Left colon (tissue), 2 donors: ENCODE measurements around the gene UNC5B. TPM values are rescaled to one million over a fixed set of nuclear protein-coding genes. Genes with fewer than 3 reads are reported as not detected.
A peak's percentile ranks its signal among the peaks of the same experiment; 100 is the strongest.

Experiments used
- ATAC-seq: fragments of 200-7000 bp; cut with Tn5 transposase; one replicate; pipeline ENCODE4 v1.9.1; 2020; ENCODE audit warnings: mild to moderate bottlenecking, moderate library complexity
- DNase-seq, 2 donors: peaks; one replicate each; pipeline ENCODE4 v3.0.0-alpha.2; 2020
- intact Hi-C, 2 donors: fragments of 100-400 bp; cut with DNase I in 1 of 2; cut with micrococcal nuclease in 1 of 2; formaldehyde crosslinking; loops; one replicate each; pipeline versions ENCODE4 v1.11.2 to v1.14.0; 2022; cut with DNase I, micrococcal nuclease
- total RNA-seq, 2 donors: library from RNA; stranded (reverse); fragmentation: NEBNext Ultra II Directional; extraction: Animal tissue kit (Norgen Biotek cat#: 25700); gene quantifications; one replicate each; pipeline ENCODE4 v1.2.1, GENCODE V29; 2021
- donor health status: DM: no; HTN: no; CAD: no.
- donor health status: DM: yes; HTN: yes; CAD: no.

UNC5B gene
- total RNA-seq, 2 donors from 2014 or later, result 19.4 to 32.4 TPM

DNA sequence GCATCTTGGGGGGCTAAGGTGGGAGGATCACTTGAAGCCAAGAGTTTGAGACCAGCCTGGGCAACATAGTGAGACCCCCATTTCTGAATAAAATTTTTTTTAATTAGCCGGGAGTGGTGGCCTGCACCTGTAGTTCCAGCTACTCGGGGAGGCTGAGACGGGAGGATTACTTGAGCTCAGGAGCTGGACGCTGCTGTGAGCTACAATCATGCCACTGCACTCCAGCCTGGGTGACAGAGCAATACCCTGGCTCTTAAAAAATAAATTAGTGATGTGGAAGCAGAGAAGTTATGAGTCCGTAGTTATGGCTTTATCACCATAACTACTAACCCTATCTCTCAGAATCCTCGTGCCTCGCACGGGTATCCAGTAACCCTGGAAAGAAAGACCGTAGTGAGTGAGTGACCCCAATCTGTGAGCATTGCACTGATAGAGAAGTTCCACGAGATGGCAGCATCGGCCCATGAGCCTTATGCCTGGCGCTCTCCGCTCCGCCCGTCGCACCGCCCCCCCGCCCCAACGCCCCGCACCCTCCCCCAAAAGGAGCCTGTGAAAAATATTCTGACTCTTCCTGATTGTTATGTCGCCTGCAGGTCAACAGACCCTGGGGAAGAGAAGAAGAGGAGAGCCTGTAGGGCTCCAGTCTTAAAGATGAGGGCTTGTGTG lies 101.8 kb downstream of the UNC5B start:
- intact Hi-C loops, result loop anchor here (5.0 to 10.0 kb wide), 2 partner anchors 253 to 501 kb away; no protein-coding TSS in a partner anchor
- DNase-seq (peak in 1 of 2 donors; percentile 54), ATAC-seq (peak; percentile 38)

DNA sequence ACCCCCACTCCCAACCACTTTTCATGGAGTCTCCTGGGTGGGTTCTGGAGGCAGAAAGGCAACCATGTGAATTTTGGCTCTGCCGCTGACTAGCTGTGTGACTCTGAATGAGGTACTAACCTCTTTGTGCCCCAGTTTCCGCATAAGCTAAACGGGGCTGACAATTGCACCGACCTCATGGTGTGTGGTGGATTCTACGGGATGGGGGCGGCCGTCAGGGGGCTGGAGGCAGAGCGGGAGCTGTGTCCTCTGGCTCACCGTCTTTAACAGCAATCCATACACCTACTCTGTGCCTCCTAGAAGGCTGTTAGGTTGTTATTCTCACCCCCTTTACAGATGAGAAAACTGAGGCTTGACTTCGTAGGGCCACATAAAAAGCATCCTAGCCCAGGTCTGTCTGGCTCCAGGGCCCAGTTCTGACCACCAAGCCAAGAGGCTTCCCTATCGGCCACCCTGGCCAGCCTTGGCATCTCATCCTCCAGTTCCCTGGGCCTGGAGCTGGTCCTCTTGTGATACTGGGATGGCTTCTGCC lies 102.4 kb downstream of the UNC5B start:
- intact Hi-C loops, result loop anchor here (5.0 to 10.0 kb wide), 3 partner anchors 253 to 500 kb away; no protein-coding TSS in a partner anchor
- ATAC-seq (no peak), DNase-seq (no peak)

DNA sequence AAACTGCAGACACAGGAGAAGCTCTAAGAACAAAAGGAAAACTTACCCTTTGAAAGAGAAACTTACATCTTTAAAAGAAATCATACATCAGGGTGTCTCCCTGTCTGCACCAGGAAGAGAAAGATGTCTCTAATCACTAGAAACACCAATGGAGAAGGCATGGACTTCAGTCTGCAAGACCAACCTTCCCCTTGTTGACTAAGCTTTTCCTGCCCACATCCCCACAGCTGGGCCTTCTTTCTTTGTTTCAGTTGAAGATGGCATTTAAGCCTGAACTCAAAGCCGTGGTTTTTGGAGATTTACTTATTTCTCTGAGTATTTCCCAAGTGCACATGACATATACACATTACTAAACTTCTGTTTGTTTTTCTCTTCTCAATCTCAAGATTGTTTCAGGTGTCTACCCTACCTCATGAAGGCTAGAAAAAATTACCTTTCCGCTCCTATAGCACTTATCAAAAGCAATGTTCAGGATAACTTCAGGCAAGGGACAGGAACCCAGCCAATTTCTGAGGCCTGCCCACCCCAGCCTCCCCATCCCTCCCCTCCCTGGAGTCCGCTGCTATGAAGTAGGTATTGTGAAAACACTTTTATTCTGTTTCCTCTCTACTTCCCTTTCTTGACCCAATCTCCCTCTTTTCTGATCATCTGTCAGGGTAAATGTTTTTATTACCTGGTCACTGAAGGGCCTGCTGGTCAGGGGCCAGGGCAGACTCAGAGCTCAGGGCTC lies 103.9 kb downstream of the UNC5B start:
- ATAC-seq, result no peak
- no peak for DNase-seq
- intact Hi-C loops, result loop anchor here (5.0 to 10.0 kb wide), 2 partner anchors 381 to 499 kb away; no protein-coding TSS in a partner anchor

DNA sequence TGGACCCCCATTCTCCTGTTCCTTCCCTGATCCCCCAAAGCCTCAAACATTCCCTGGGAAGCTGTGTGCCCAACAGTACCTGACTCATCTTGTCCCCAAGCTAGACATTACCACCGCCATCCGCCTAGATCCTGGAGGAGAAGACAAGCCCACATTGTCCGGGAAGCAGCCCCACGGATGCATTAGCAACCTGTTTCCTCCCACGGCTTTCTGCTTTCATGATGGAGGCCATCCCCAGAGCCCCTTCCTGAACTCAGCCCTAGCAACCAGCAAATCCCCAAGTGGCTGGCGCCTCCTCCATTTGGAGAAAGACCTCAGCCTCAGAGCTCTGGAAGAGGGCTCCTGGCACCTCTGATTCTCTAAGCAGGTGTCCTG lies 104.4 kb downstream of the UNC5B start:
- intact Hi-C loops, result loop anchor here (5.0 to 10.0 kb wide), 2 partner anchors 381 to 498 kb away; no protein-coding TSS in a partner anchor
- DNase-seq, result no peak
- no peak for ATAC-seq

DNA sequence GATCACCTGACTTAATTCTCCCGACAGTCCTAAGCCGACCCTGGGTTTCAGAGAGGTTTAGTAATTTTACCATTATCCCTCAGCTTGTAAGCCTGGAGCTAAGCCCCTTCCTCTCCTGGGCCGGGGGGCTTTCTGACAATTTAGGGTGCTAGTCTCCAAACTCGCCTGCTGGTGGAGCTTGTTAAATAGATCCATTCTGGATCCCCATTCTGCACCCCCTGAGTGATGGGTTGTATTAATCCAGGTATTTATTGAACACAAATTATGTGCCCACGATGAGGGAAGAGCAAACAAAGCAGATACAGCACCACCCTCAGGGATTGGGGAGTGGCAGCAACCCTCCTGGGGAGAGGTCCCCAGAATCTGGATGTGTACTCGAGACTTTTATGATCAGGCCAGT lies 105.4 kb downstream of the UNC5B start:
- intact Hi-C loops, result loop anchor here (5.0 to 10.0 kb wide), 2 partner anchors 380 to 497 kb away; no protein-coding TSS in a partner anchor
- ATAC-seq, result no peak
- no peak for DNase-seq

DNA sequence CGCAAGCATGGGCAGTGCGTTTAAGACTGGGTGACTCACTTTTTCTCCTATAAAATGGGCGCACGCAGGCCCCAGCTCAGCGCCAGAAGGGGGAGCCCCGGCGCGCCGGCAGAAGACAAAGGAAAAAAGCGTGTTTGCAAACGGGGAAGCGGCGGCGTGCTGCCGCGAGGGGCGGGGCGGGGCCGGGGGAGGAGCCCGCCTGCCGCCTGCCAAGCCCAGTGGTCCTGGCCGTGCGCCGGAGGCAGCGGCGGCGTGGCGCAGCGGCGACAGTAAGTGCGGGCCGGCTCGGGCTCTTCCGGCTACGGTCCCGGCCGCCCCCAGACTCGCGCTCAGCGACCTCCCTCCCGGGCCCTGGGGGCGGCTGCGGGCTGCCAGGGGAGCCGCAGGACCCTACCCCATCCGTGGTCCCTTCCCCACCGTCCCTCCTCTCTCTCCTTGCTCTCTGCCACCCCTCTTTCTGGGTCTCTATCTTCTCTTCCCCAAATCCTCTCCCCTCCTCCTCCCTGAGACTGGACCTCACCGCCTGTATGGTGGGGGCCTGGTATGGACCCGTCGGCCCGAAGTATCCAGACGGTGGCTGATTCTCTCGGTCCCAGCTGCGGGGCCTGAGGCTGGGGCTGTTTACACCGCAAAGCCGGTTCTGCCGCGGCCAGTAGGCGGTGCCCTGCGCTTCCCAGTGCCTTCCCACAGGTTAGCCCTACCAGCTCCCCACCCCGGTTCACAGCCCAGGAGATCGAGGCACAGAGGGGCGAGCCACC lies 106.9 kb downstream of the UNC5B start, which contains the start of gene SLC29A3:
Gene SLC29A3 (plus strand): TSS at position 218 of the 758 bp plus-strand sequence. CDS start 51 bp downstream, at position 269.
- ATAC-seq (peak; percentile 92), DNase-seq (peak; percentile 84 to 90)
- intact Hi-C loops, result loop anchor here (5.0 to 10.0 kb wide), 2 partner anchors 378 to 496 kb away; no protein-coding TSS in a partner anchor

DNA sequence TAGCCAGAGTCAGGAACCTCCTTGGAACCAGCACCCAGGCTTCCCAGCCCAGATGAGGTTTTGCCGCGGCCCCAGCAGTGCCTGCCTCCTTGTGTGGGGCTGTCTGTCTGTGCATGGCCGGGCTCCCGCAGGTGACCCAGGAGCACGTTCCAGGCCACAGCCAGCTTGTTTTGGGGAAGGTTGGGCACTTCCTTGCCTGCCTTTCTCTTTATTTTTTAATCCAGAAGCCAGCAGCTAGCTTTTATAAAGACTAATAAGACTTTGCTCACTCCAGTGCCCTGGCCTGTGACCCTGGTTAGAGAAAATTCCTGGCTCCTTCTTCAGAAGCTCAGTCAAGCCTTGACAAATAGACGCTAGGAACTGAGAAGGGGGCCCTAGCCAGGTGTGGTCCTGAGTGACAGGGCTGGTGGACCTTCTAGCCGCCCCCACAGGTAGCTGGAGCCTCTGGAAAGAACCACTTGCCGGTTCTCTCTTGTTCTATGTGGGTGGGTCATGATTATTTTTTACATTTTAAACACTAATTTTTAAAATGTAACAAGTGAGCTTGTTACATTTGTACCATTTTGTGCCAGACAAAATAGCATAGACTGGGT lies 107.5 kb downstream of the UNC5B start:
- ATAC-seq, result no peak
- intact Hi-C loops, result loop anchor here (5.0 to 10.0 kb wide), 3 partner anchors 377 to 495 kb away; no protein-coding TSS in a partner anchor
- no peak for DNase-seq

DNA sequence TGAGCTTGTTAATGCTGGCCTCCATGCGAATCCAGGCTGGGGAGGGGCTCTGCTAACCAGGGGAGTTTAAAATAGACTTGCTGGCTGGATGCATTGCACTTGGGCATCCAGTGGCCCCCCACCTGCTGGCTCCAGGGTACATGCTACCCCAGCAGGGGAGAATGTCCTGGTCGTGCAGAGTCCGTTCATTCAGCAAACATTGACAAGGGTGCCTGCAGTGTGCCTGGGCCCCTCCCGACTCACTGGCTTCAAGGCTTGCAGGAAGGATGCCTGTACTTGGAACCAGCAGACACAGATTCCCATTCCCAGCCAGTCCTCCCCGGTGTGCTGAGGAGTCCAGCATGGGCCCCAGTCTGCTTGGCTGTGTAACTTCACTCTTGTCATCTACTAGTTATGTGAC lies 108.2 kb downstream of the UNC5B start:
- DNase-seq (no peak), ATAC-seq (no peak)
- intact Hi-C loops, result loop anchor here in 1 of 2 donors (10.0 kb wide), 1 partner anchor 384 kb away; no protein-coding TSS in a partner anchor

DNA sequence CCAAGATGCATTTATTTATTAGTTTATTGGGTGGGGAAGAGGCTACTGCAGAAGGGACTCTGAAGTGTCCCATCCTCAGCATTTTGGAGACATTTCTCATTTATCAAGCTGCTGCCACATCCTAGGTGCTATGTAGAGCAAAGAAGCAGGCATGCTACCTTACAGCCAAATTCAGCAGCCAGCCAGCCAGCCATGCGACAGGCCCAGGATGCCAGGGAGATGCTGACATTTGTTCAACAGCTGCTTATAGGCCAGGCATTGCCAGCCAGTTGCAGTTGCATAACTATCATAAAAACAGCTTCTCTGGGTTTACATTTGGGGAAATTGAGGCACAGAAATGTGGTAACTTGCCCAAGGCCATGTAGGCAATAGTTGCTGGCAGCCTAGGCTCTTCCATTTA lies 109.0 kb downstream of the UNC5B start:
- intact Hi-C loops, result loop anchor here in 1 of 2 donors (10.0 kb wide), 1 partner anchor 383 kb away; no protein-coding TSS in a partner anchor

DNA sequence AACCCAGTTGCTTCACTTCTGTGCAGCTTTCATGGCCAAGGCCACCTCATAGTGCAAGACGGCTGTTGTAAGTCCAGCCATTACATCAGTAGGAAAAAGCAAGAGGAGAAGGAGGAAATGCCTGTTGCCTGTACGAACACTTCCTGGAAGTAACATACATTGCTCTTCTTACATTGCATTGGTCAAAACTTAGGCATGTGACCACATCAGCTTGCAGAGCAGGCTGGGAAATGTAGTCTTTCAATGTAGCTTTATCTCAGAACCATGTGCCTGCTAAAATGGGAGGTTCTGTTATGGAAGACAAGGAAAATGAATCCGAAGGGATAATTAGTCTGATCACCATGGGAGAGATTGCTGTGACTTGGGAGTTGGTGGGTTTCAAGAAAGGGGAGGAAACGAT lies 111.0 kb downstream of the UNC5B start:
- DNase-seq (no peak), ATAC-seq (no peak)
- intact Hi-C loops, result loop anchor here in 1 of 2 donors (10.0 kb wide), 1 partner anchor 381 kb away; no protein-coding TSS in a partner anchor

More for the DNA sequence above, 109.0 kb downstream of the UNC5B start:
- ATAC-seq, result no peak
- no peak for DNase-seq

DNA sequence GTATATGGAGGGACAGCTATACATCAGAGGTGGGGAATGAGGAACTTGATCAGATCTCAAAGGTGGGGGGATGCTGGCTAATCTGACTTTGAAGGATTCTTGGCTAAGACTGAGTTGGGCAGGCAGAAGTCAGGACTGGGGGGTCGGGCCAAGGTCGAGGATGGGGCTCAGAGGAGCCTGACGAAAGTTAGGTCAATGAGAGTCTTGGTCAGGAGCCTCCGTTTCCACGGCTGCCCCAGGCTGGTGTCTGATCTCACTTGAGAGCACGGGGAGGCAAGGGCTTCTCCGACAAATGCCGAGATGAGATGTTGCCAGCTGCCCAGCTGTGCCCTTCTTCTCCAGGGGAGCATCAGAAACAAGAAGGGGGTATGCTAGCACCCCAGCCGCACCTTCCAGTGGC lies 112.4 kb downstream of the UNC5B start:
- intact Hi-C loops, result loop anchor here in 1 of 2 donors (10.0 kb wide), 1 partner anchor 380 kb away; no protein-coding TSS in a partner anchor
- ATAC-seq, result no peak
- no peak for DNase-seq

DNA sequence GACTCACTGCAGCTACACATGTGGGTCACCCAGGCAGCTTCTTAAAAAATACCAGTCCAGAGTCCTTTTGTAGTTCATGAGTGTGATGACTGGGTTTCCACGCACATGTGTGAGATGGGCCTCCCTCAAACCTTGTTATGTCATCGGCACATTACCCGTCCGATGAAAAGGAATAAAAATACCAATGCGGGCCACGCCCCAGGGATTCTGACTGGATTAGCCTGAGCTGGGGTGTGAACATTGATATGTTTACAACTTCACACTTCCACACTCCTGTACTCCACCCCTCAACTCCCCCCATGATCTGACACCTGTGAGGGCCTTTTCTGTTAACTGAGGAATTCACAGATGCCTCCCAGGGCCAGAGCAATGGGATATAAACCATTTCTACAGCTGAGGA lies 112.9 kb downstream of the UNC5B start:
- DNase-seq, result no peak
- intact Hi-C loops, result loop anchor here in 1 of 2 donors (10.0 kb wide), 1 partner anchor 380 kb away; no protein-coding TSS in a partner anchor
- peak; percentile 53 for ATAC-seq

DNA sequence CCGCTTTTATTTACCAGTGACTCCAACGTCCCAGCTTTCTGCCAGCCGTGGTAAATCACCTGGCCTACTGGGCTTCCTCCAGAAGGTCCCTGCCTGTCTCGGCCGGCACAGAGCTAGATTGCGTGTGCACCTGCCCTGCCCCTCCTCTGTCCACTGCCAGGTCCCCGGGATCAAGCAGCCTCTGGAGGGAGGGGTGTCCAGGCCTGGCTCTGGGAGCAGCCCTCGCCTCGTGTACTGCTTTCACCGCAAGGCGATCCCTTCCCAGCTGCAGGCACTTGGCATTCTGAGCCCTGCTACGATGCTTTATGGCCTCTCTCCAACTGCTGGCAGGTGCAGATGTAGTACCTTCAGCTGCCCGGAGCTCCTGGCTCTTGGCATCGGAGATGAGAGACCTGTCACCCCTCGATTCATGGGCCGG lies 114.1 kb downstream of the UNC5B start:
- intact Hi-C loops, result loop anchor here in 1 of 2 donors (10.0 kb wide), 1 partner anchor 378 kb away; no protein-coding TSS in a partner anchor
- DNase-seq (peak in 1 of 2 donors; percentile 28), ATAC-seq (peak; percentile 71)

DNA sequence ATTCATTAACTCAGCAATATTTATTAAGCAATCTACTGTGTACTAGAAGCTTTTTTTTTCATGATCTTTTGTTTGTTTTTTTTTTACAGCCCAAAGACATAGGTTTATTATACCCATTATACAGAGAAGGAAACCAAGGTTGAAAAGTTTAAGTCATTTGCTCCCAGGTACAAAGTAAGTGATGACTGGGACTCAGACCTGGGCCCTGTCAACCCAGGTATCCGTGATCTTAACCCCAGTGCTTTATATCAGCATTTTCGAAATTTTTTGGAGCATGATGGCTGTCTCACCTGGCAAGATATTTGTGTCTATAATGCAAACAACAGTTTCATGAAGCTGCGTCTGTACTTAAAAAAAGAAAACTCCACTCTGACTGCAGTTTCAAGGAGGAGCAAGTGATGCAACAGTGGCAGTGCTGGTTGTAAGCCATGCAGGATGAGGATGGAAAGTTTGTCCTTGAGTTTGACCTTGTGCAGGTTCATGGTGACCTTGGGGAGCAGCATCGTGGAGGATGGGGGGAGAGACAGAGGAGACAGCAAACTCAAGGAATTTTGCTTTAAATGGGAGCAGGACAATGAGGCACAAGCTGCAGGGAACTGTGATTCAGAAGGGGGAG lies 118.5 kb downstream of the UNC5B start:
- DNase-seq (no peak), ATAC-seq (no peak)
- intact Hi-C loops, result no loop called here

DNA sequence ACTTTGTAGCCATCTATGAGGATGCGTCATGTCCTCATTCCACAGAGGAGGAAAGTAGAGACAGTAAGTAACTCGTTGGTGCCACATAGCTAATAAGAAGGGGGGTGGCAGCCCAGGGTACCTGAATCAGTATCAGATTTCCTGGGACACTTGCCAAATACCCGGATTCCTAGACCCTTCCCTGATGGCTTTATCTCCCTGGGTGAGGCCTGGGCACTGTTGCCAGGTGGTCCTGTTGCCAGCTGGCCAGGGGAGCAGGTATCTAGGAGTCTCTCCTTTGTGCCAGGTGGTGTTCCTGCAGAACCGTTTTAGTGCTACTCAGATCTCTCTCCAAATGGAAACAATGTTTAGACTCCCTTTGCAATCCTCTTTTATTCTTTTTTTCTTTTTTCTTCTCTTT lies 119.4 kb downstream of the UNC5B start:
- no peak for ATAC-seq
- DNase-seq, result no peak
- intact Hi-C loops, result no loop called here

DNA sequence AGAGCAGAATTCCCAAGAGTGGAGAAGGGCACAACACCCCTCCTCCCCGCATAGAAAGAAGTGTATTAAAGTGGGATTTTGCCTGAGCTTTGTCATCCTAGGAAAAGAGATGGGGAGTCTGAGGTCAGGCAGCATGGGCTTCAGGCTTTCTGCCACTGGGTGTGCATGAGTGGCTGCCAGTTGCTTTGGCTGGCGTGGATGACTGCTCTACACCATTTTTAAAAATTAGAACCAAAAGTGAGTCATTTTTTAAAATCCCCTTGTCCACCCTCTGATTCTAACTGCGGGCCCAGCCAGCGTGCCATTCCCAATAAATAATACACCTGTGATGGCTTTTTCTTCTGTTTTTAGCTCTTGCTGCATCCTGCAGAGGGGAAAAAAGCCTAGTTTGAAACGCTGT lies 120.1 kb downstream of the UNC5B start:
- intact Hi-C loops, result no loop called here
- no peak for ATAC-seq

DNA sequence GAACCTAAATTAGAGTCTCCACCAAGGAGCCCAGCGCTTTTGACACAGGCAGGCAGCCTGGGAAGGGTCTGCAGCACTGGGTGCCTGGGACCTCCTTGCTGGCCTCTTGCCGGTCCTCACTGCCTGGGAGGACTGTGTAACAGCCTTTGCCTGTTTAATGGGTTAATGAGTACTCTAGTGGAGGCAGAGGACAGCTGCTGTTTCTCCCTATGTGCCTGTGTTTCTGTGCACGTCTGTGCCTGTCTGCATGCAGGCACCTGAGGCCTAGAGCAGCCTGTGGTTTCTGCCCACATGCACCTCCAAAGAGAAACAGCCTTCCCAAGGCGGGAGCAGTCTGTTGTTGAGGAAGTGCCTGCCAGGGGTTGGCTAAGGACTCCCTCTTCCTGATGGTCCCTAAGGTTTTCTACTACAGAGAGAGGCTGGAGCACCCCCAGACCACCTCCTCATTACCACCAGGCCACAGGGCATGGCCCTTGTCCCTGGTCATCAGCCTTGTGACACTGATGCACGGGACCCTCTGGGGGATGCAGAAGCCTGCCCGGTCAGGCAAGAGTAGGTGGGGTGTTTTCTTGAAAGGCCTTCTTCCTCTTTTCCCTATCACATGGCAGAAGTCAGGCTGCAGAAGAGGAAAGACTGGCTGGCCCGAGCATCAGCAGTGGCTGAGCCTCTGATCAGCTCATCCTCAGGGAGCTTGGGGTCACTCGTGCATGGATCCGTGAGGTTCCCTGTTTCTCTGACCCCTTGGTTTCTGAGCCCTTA lies 120.9 kb downstream of the UNC5B start:
- no peak for DNase-seq
- ATAC-seq, result no peak
- intact Hi-C loops, result no loop called here

More for the DNA sequence above, 120.1 kb downstream of the UNC5B start:
- no peak for DNase-seq
